ENCODE measurements around the gene MARCHF3. TPM values are rescaled to one million over a fixed set of nuclear protein-coding genes. Genes with fewer than 3 reads are reported as not detected.

The MARCHF3 gene
- total and polyA plus RNA-seq, 12 donors, result 4.8 to 76.2 (median 45.9) TPM

GRCh38 chr5:126938466-126938865 lies 91.9 kb downstream of the MARCHF3 start:
- H3K36me3 ChIP-seq, result no peaks in the 10 kb centered on the region
- intact Hi-C loops (cut with DNase I), result no loop called here
- H3K27me3 ChIP-seq, result no peaks in the 10 kb centered on the region
- H3K9me3 ChIP-seq, result no peaks in the 10 kb centered on the region
- TF ChIP-seq, protein P1, sequence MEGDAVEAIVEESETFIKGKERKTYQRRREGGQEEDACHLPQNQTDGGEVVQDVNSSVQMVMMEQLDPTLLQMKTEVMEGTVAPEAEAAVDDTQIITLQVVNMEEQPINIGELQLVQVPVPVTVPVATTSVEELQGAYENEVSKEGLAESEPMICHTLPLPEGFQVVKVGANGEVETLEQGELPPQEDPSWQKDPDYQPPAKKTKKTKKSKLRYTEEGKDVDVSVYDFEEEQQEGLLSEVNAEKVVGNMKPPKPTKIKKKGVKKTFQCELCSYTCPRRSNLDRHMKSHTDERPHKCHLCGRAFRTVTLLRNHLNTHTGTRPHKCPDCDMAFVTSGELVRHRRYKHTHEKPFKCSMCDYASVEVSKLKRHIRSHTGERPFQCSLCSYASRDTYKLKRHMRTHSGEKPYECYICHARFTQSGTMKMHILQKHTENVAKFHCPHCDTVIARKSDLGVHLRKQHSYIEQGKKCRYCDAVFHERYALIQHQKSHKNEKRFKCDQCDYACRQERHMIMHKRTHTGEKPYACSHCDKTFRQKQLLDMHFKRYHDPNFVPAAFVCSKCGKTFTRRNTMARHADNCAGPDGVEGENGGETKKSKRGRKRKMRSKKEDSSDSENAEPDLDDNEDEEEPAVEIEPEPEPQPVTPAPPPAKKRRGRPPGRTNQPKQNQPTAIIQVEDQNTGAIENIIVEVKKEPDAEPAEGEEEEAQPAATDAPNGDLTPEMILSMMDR (IDR thresholded peaks at IDR 0.05), result no peak
- peak overlapping the region in 1 of 10 donors; percentile 62 for H3K27ac ChIP-seq
- peaks cover 0 to 58% (median 15%) of the 10 kb centered on the region in 9 donors for H3K4me1 ChIP-seq
- peak in 1 of 8 donors; percentile 33 for ATAC-seq
- DNase-seq, result no peak
- H3K4me3 ChIP-seq, result no peak overlapping the region

DNA sequence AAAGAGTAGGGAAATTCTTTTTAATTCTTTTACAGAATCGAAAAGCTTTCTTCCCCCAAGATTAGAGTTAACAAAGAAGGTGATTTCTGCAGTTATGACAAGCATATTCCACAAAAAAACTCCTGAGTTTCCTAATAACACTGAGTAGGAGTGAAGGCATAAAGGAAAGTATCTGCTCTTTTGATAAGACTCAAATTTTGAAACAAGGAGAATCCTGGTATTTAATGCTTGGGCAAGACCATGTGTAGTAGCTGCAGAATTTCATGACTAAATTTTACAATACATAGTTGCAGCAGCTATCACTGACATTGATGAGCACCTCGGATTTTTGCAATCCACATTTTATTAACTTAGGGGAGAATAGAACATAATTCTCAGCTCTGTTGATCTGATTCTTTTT lies 92.6 kb downstream of the MARCHF3 start:
- Histone ChIP-seq H3K4me3 (no peak overlapping the region), H3K27me3 (no peaks in the 10 kb centered on the region), H3K27ac (peak overlapping the region in 1 of 10 donors; percentile 62), H3K36me3 (no peaks in the 10 kb centered on the region), H3K4me1 (peaks cover 0 to 54% (median 12%) of the 10 kb centered on the region in 9 donors), H3K9me3 (no peaks in the 10 kb centered on the region)
- TF ChIP-seq, protein P1 (IDR thresholded peaks at IDR 0.05), result no peak
- 94 to 95% methylated on average over 2 of the region's 2 CpGs for WGBS, 2 donors
- intact Hi-C loops (cut with DNase I), result no loop called here
- no peak for ATAC-seq
- no peak for DNase-seq

DNA sequence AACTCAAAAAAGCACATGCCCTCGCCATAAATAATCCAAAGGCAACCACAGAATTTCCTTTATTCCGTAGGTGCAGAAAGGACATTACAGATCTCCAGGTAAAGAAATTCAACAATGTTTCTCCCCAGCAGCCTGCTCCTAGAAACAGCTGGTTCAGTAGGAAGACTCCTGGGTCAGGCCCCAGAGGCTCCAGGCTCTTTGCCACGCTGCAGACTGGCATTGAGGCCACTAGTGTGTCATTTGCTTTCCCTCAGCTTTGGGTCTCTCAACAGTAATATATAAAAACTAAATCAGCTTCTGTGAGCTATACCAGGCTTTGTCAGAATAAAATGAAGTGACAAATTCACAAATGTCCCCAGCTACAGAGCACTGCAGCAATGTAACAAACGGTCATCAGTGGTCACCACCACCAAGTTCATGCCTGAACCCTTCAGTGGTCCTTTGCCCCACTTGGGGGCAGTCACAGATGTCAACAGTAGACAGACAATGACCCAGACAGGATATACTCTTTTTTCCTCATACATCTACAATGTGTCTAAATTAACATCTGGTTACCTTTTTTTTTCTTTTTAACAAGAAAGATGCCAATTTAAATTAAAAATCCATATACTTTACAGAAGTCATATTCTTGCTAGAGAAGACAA lies 93.5 kb downstream of the MARCHF3 start:
- no peak for DNase-seq
- H3K4me3 ChIP-seq, result no peak overlapping the region
- H3K9me3 ChIP-seq, result no peaks in the 10 kb centered on the region
- WGBS, 2 donors, result 71 to 79% methylated on average over 4 of the region's 4 CpGs
- TF ChIP-seq, protein P1 (IDR thresholded peaks at IDR 0.05), result no peak
- intact Hi-C loops (cut with DNase I), result no loop called here
- H3K4me1 ChIP-seq, result peaks cover 0 to 53% (median 11%) of the 10 kb centered on the region in 9 donors
- H3K27me3 ChIP-seq, result no peaks in the 10 kb centered on the region
- no peak overlapping the region for H3K27ac ChIP-seq
- no peaks in the 10 kb centered on the region for H3K36me3 ChIP-seq
- peak in 4 of 8 donors; percentile 33 to 51 (median 50) for ATAC-seq

DNA sequence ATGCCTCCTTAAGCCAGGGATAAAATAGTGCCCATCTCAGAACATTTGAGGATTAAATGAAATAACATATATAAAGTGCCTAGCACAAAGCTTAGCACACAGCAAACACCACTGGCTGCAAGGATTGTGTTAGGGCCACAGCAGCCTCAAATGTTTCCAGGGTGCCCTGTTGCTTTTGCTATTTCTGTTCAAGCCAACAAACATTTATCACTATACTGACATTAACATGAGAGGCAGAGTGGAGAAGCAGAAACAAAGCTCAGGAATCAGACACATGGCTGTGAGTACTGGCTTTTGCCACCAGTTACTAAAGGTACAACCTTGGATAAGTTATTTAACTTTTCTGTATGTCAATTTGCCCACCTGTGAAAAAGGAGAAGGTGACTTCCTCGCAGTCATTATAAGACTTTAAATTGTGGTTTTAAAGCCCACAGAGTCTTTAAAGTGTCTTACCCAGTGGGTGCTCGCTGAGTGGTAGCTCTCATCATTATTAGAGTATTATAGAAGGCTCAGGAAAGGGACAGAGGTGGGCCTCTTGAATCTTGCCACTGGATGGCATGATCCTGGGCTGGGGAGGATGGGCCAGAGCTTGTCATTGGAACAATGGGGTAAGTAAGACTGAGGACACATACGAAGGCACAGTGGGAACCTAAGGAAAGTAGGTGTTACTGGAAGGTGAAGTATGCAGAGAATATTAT lies 98.2 kb downstream of the MARCHF3 start:
- Histone ChIP-seq H3K9me3 (no peaks in the 10 kb centered on the region), H3K4me1 (peaks cover 0 to 54% (median 11%) of the 10 kb centered on the region in 9 donors), H3K27me3 (no peaks in the 10 kb centered on the region), H3K36me3 (no peaks in the 10 kb centered on the region), H3K27ac (peak overlapping the region in 5 of 10 donors; percentile 6 to 45 (median 13)), H3K4me3 (no peak overlapping the region)
- DNase-seq (no peak), ATAC-seq (peak in 6 of 8 donors; percentile 42 to 74 (median 52))
- intact Hi-C loops (cut with DNase I), result no loop called here
- TF ChIP-seq, protein P1 (IDR thresholded peaks at IDR 0.05), result no peak
- 94 to 95% methylated on average over 3 of the region's 3 CpGs for WGBS, 2 donors
